ENCODE measurements around the gene TXNIP. TPM values are rescaled to one million over a fixed set of nuclear protein-coding genes. Genes with fewer than 3 reads are reported as not detected.

Gene TXNIP
- total RNA-seq, 1 donor from 2014 or later = 945 TPM

GRCh38 chr1:145999321-146000024 is 3.1 kb upstream of the TXNIP start:
- Histone ChIP-seq H3K9me3 (no peaks in the 10 kb centered on the region), H3K27ac (peak overlapping the region; percentile 99), H3K4me3 (peak overlapping the region; percentile 92), H3K27me3 (no peaks in the 10 kb centered on the region), H3K36me3 (peaks cover 12% of the 10 kb centered on the region), H3K4me1 (peaks cover 37% of the 10 kb centered on the region)
- TF ChIP-seq CTCF (IDR thresholded peaks at IDR 0.05) = no peak
- DNase-seq (no peak), ATAC-seq (peak; percentile 12)
- intact Hi-C loops (cut with DNase I) = no loop called here

GRCh38 chr1:145997718-145998023 is 1.3 kb upstream of the TXNIP start:
- intact Hi-C loops (cut with DNase I) = no loop called here
- H3K27me3 ChIP-seq = no peaks in the 10 kb centered on the region
- no peaks in the 10 kb centered on the region for H3K9me3 ChIP-seq
- no peak for DNase-seq
- peaks cover 30% of the 10 kb centered on the region for H3K36me3 ChIP-seq
- H3K4me1 ChIP-seq = peaks cover 44% of the 10 kb centered on the region
- H3K27ac ChIP-seq = peak overlapping the region; percentile 99
- H3K4me3 ChIP-seq = peak overlapping the region; percentile 92
- ATAC-seq = no peak
- no peak for TF ChIP-seq CTCF (IDR thresholded peaks at IDR 0.05)

- H3K9me3 ChIP-seq = no peaks in the 10 kb centered on the region
- ATAC-seq = peak; percentile 30
- peak overlapping the region; percentile 92 for H3K4me3 ChIP-seq
- intact Hi-C loops (cut with DNase I) = no loop called here
- peaks cover 49% of the 10 kb centered on the region for H3K4me1 ChIP-seq
- peak; percentile 73 for DNase-seq
- TF ChIP-seq CTCF (IDR thresholded peaks at IDR 0.05) = no peak
- H3K36me3 ChIP-seq = peaks cover 35% of the 10 kb centered on the region
- no peaks in the 10 kb centered on the region for H3K27me3 ChIP-seq
- H3K27ac ChIP-seq = peak overlapping the region; percentile 99
Observed at GRCh38 chr1:145997016-145997717, 788 bp upstream of the TXNIP start.

GRCh38 chr1:145995964-145996432 is 381 bp downstream of the TXNIP start:
- no peak for DNase-seq
- intact Hi-C loops (cut with DNase I) = no loop called here
- H3K4me1 ChIP-seq = peaks cover 48% of the 10 kb centered on the region

GRCh38 chr1:145995148-145995881 is 1.1 kb downstream of the TXNIP start:
- Histone ChIP-seq H3K4me3 (peak overlapping the region; percentile 92), H3K27ac (peak overlapping the region; percentile 99), H3K27me3 (no peaks in the 10 kb centered on the region), H3K4me1 (peaks cover 52% of the 10 kb centered on the region), H3K9me3 (no peaks in the 10 kb centered on the region), H3K36me3 (peaks cover 36% of the 10 kb centered on the region)
- ATAC-seq = no peak
- no peak for DNase-seq
- no peak for TF ChIP-seq CTCF (IDR thresholded peaks at IDR 0.05)
- intact Hi-C loops (cut with DNase I) = no loop called here

More at GRCh38 chr1:145995964-145996432, 381 bp downstream of the TXNIP start:
- no peaks in the 10 kb centered on the region for H3K27me3 ChIP-seq
- peaks cover 36% of the 10 kb centered on the region for H3K36me3 ChIP-seq
- no peak for TF ChIP-seq CTCF (IDR thresholded peaks at IDR 0.05)
- no peaks in the 10 kb centered on the region for H3K9me3 ChIP-seq
- peak overlapping the region; percentile 92 for H3K4me3 ChIP-seq
- H3K27ac ChIP-seq = peak overlapping the region; percentile 99
- ATAC-seq = no peak
